Liver (tissue), 3 donors: ENCODE results near the gene ZNF618.

Experiments
- CTCF ChIP-seq: fragments of 150-350 bp; IDR thresholded peaks from 2 replicates; pipeline ENCODE4 v1.5.1; 2017; ENCODE audit warnings: improper control_type of control experiment, low read depth, low read length; ENCODE audit not compliant: missing input control
- EGR1 ChIP-seq, 2 donors: IDR thresholded peaks; 2 replicates each; pipeline ENCODE4 v1.6.1; 2016 to 2018; ENCODE audit warnings: antibody characterized with exemption in 2 of 2, low read depth in 2 of 2
- GABPA ChIP-seq, 2 donors: IDR thresholded peaks in 1 of 2; conservative IDR thresholded peaks in 1 of 2; 2 replicates each; pipeline ENCODE4 v1.6.1; 2016; ENCODE audit warnings: antibody characterized with exemption in 2 of 2, mild to moderate bottlenecking in 1 of 2, moderate library complexity in 1 of 2
- HNF4A ChIP-seq, 2 donors: conservative IDR thresholded peaks; 2 replicates each; pipeline ENCODE4 v1.6.1; 2016; ENCODE audit warnings: antibody characterized with exemption in 2 of 2, mild to moderate bottlenecking in 2 of 2
- JUND ChIP-seq, 2 donors: IDR thresholded peaks; 2 replicates each; pipeline ENCODE4 v1.6.1; 2016; ENCODE audit warnings: antibody characterized with exemption in 2 of 2
- RAD21 ChIP-seq, 2 donors: IDR thresholded peaks; 2 replicates each; pipeline ENCODE4 v1.6.1; 2016; ENCODE audit warnings: antibody characterized with exemption in 2 of 2, mild to moderate bottlenecking in 2 of 2
- REST ChIP-seq: IDR thresholded peaks from 2 replicates; pipeline ENCODE4 v1.6.1; 2016; ENCODE audit warnings: antibody characterized with exemption, mild to moderate bottlenecking
- TAF1 ChIP-seq: conservative IDR thresholded peaks from 2 replicates; pipeline ENCODE4 v1.6.1; 2016; ENCODE audit warnings: antibody characterized with exemption, mild to moderate bottlenecking
- YY1 ChIP-seq: IDR thresholded peaks from 2 replicates; pipeline ENCODE4 v1.6.1; 2016; ENCODE audit warnings: antibody characterized with exemption, mild to moderate bottlenecking
- ZBTB33 ChIP-seq: IDR thresholded peaks from 2 replicates; pipeline ENCODE4 v1.6.1; 2016; ENCODE audit warnings: antibody characterized with exemption
- donor health status: healthy.
- donor health status: healthy.

- TF ChIP-seq REST (no peak), CTCF (no peak), EGR1 (IDR thresholded peaks at IDR 0.05; ENCODE audit: low read depth in 2 of 2) (no peak), RAD21 (IDR thresholded peaks at IDR 0.05) (no peak), TAF1 (no peak), YY1 (no peak), JUND (IDR thresholded peaks at IDR 0.05) (no peak), HNF4A (conservative IDR thresholded peaks at IDR 0.05) (no peak), ZBTB33 (no peak), GABPA (IDR thresholded peaks at IDR 0.05 in 1 of 2, conservative IDR thresholded peaks at IDR 0.05 in 1 of 2) (no peak)
Observed at GRCh38 chr9:114060070-114060469, 184.0 kb downstream of the ZNF618 start.
